K562 (cell line): ENCODE measurements around the gene TBL2.

ENCODE experiments used
- EP300 ChIP-seq: IDR thresholded peaks from 2 replicates; pipeline ENCODE4 v1.6.1; 2012; ENCODE audit warnings: low read length, improper control_type of control experiment
- RNF219 ChIP-seq: fragments of 250-450 bp; sonication (Bioruptor Pico); IDR thresholded peaks from 2 replicates; pipeline ENCODE4 v1.5.0; 2022; ENCODE audit warnings: mild to moderate bottlenecking
- SPI1 ChIP-seq: IDR thresholded peaks from 2 replicates; pipeline ENCODE4 v1.6.1; 2011; ENCODE audit warnings: low read depth, low read length, control low read depth, borderline replicate concordance
- TAF1 ChIP-seq: IDR thresholded peaks from 2 replicates; pipeline ENCODE4 v1.6.1; 2011; ENCODE audit warnings: mild to moderate bottlenecking, low read length, moderate library complexity; ENCODE audit not compliant: insufficient read depth, control insufficient read depth, severe bottlenecking; ENCODE audit errors: extremely low read depth
- TF ChIP-seq, protein P1 (sequence below): sonication (generic); formaldehyde crosslinking; IDR thresholded peaks from 2 replicates; pipeline ENCODE4 v1.8.0; 2023; ENCODE audit warnings: mild to moderate bottlenecking, missing genetic modification reagents
- TF ChIP-seq, protein P2 (sequence below), 3 experiments: IDR thresholded peaks in 2 of 3; conservative IDR thresholded peaks in 1 of 3; 2 replicates each; pipeline ENCODE4 v1.5.1; 2011 to 2012; ENCODE audit warnings: low read length in 3 of 3, mild to moderate bottlenecking in 3 of 3, control low read depth in 2 of 3, improper control_type of control experiment in 1 of 3, inconsistent platforms in 1 of 3, low read depth in 1 of 3, mixed read lengths in 1 of 3, moderate library complexity in 1 of 3; ENCODE audit not compliant: insufficient read depth in 2 of 3

- TF ChIP-seq, protein P1, sequence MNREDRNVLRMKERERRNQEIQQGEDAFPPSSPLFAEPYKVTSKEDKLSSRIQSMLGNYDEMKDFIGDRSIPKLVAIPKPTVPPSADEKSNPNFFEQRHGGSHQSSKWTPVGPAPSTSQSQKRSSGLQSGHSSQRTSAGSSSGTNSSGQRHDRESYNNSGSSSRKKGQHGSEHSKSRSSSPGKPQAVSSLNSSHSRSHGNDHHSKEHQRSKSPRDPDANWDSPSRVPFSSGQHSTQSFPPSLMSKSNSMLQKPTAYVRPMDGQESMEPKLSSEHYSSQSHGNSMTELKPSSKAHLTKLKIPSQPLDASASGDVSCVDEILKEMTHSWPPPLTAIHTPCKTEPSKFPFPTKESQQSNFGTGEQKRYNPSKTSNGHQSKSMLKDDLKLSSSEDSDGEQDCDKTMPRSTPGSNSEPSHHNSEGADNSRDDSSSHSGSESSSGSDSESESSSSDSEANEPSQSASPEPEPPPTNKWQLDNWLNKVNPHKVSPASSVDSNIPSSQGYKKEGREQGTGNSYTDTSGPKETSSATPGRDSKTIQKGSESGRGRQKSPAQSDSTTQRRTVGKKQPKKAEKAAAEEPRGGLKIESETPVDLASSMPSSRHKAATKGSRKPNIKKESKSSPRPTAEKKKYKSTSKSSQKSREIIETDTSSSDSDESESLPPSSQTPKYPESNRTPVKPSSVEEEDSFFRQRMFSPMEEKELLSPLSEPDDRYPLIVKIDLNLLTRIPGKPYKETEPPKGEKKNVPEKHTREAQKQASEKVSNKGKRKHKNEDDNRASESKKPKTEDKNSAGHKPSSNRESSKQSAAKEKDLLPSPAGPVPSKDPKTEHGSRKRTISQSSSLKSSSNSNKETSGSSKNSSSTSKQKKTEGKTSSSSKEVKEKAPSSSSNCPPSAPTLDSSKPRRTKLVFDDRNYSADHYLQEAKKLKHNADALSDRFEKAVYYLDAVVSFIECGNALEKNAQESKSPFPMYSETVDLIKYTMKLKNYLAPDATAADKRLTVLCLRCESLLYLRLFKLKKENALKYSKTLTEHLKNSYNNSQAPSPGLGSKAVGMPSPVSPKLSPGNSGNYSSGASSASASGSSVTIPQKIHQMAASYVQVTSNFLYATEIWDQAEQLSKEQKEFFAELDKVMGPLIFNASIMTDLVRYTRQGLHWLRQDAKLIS: no peak
- TF ChIP-seq TAF1: no peak
- TF ChIP-seq, protein P2, sequence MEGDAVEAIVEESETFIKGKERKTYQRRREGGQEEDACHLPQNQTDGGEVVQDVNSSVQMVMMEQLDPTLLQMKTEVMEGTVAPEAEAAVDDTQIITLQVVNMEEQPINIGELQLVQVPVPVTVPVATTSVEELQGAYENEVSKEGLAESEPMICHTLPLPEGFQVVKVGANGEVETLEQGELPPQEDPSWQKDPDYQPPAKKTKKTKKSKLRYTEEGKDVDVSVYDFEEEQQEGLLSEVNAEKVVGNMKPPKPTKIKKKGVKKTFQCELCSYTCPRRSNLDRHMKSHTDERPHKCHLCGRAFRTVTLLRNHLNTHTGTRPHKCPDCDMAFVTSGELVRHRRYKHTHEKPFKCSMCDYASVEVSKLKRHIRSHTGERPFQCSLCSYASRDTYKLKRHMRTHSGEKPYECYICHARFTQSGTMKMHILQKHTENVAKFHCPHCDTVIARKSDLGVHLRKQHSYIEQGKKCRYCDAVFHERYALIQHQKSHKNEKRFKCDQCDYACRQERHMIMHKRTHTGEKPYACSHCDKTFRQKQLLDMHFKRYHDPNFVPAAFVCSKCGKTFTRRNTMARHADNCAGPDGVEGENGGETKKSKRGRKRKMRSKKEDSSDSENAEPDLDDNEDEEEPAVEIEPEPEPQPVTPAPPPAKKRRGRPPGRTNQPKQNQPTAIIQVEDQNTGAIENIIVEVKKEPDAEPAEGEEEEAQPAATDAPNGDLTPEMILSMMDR (IDR thresholded peaks at IDR 0.05 in 2 of 3, conservative IDR thresholded peaks at IDR 0.05 in 1 of 3; ENCODE audit: insufficient read depth in 2 of 3, low read depth in 1 of 3, low read length in 3 of 3): no peak
- 0 out of 2 replicates have a peak, but pooled peaks have one; percentile 1 for TF ChIP-seq SPI1
- TF ChIP-seq RNF219 (CRISPR knock-in tag): no peak
- TF ChIP-seq EP300: no peak
Observed at GRCh38 chr7:73567846-73568685, 10.3 kb downstream of the TBL2 start.
